PFSK-1 (cell line): ENCODE data around the gene EPHA1.

Experiments used
- FOXP2 ChIP-seq: optimal IDR thresholded peaks from 2 replicates; pipeline ENCODE3; 2011; ENCODE audit warnings: borderline replicate concordance, control low read depth, inconsistent platforms; ENCODE audit not compliant: insufficient read depth; ENCODE audit errors: extremely low read length, extremely low read depth
- POLR2AphosphoS5 ChIP-seq: IDR thresholded peaks from 2 replicates; pipeline ENCODE4 v1.6.1; 2012; ENCODE audit warnings: low read depth, mild to moderate bottlenecking, control low read depth, low read length, moderate library complexity
- SIN3A ChIP-seq: IDR thresholded peaks from 2 replicates; pipeline ENCODE4 v1.6.1; 2012; ENCODE audit warnings: mild to moderate bottlenecking, low read length, moderate library complexity, borderline replicate concordance; ENCODE audit not compliant: insufficient read depth
- TF ChIP-seq, protein P1 (sequence below), 2 experiments: IDR thresholded peaks; 2 replicates each; pipeline versions ENCODE4 v1.6.1 to v1.8.0; 2011 to 2012; ENCODE audit warnings: low read depth in 2 of 2, low read length in 2 of 2, control low read depth in 1 of 2, inconsistent platforms in 1 of 2, mild to moderate bottlenecking in 1 of 2, moderate library complexity in 1 of 2; ENCODE audit not compliant: insufficient read depth in 1 of 2

DNA sequence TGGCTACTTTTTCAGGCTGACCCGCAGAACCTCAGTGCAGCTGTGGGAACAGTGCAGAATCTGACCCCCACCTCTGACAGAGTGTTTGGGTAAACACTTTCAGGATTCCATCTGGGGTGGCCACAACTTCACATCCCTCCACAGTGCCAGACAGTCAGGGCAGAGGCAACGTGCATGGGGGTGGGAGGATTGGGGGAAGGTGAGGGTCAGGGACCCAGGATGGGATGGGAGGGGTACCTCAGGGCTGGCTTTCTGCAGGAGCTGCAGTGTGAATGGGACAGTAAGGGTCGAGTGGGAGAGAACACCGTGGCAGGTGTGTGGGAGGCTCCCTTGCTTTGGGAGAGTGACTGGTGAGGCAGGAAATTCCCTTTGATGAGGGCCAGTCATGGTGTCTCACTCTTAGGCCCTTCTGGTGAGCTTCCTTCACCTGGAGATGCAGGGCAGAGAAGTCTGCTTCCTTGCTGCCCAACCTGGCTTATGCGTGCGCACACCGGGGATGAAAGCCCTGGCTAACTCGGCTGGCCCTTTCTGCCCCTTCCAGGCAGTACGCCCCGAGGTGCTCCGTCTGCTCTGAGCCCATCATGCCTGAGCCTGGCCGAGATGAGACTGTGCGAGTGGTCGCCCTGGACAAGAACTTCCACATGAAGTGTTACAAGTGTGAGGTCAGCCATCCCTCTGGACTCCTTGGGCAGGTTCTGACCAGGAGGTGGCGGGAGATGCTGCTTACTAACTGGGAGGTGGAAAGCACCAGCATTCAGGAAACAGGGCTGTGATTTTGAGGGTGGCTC lies 19.1 kb downstream of the EPHA1 start:
- no peak for TF ChIP-seq FOXP2
- no peak for TF ChIP-seq POLR2AphosphoS5
- TF ChIP-seq, protein P1, sequence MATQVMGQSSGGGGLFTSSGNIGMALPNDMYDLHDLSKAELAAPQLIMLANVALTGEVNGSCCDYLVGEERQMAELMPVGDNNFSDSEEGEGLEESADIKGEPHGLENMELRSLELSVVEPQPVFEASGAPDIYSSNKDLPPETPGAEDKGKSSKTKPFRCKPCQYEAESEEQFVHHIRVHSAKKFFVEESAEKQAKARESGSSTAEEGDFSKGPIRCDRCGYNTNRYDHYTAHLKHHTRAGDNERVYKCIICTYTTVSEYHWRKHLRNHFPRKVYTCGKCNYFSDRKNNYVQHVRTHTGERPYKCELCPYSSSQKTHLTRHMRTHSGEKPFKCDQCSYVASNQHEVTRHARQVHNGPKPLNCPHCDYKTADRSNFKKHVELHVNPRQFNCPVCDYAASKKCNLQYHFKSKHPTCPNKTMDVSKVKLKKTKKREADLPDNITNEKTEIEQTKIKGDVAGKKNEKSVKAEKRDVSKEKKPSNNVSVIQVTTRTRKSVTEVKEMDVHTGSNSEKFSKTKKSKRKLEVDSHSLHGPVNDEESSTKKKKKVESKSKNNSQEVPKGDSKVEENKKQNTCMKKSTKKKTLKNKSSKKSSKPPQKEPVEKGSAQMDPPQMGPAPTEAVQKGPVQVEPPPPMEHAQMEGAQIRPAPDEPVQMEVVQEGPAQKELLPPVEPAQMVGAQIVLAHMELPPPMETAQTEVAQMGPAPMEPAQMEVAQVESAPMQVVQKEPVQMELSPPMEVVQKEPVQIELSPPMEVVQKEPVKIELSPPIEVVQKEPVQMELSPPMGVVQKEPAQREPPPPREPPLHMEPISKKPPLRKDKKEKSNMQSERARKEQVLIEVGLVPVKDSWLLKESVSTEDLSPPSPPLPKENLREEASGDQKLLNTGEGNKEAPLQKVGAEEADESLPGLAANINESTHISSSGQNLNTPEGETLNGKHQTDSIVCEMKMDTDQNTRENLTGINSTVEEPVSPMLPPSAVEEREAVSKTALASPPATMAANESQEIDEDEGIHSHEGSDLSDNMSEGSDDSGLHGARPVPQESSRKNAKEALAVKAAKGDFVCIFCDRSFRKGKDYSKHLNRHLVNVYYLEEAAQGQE (IDR thresholded peaks at IDR 0.05; ENCODE audit: insufficient read depth in 1 of 2, low read depth in 2 of 2, low read length in 2 of 2): no peak
- no peak for TF ChIP-seq SIN3A
